Endothelial cell of umbilical vein (primary cell): ENCODE measurements around the gene CAV1.

Experiments
- CTCF ChIP-seq, 2 donors: IDR thresholded peaks; 1 replicate in 1 of 2; 2 replicates in 1 of 2; pipeline ENCODE4 v1.5.1; 2011; ENCODE audit warnings: low read length in 2 of 2, mild to moderate bottlenecking in 2 of 2, moderate library complexity in 2 of 2, control low read depth in 1 of 2, inconsistent platforms in 1 of 2, low read depth in 1 of 2; ENCODE audit not compliant: insufficient read depth in 1 of 2; ENCODE audit errors: extremely low read depth in 1 of 2
- EZH2 ChIP-seq: IDR thresholded peaks from 2 replicates; pipeline ENCODE4 v1.6.1; 2012; ENCODE audit warnings: borderline replicate concordance, low read depth, mild to moderate bottlenecking, moderate library complexity, low read length, inconsistent platforms; ENCODE audit not compliant: severe bottlenecking
- JUN ChIP-seq: IDR thresholded peaks from 2 replicates; pipeline ENCODE4 v1.6.1; 2011; ENCODE audit warnings: borderline replicate concordance, low read depth; ENCODE audit not compliant: insufficient read length, insufficient read depth
- POLR2A ChIP-seq: IDR thresholded peaks from 2 replicates; pipeline ENCODE4 v1.6.1; 2012; ENCODE audit warnings: low read depth, mild to moderate bottlenecking, control low read depth, low read length
- POLR2AphosphoS5 ChIP-seq: IDR thresholded peaks from 2 replicates; pipeline ENCODE4 v1.6.1; 2012; ENCODE audit warnings: low read depth, mild to moderate bottlenecking, control low read depth, low read length, moderate library complexity; ENCODE audit not compliant: insufficient read depth
- TF ChIP-seq, protein P1 (sequence below): IDR thresholded peaks from 2 replicates; pipeline ENCODE4 v1.6.1; 2011; ENCODE audit not compliant: insufficient read depth, insufficient read length

- TF ChIP-seq CTCF (IDR thresholded peaks at IDR 0.05; ENCODE audit: extremely low read depth in 1 of 2, insufficient read depth in 1 of 2, low read depth in 1 of 2, low read length in 2 of 2) (no peak), POLR2AphosphoS5 (no peak), POLR2A (peak; percentile 10), JUN (no peak), EZH2 (no peak)
- TF ChIP-seq, protein P1, sequence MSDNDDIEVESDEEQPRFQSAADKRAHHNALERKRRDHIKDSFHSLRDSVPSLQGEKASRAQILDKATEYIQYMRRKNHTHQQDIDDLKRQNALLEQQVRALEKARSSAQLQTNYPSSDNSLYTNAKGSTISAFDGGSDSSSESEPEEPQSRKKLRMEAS = no peak
These were observed 33.1 kb downstream of the CAV1 start for GRCh38 chr7:116557901-116558300.
